HepG2 (cell line): ENCODE results near the gene FBP2. TPM values are rescaled to one million over a fixed set of nuclear protein-coding genes. Genes with fewer than 3 reads are reported as not detected.

Experiments
- ASH2L ChIP-seq: fragments of 300-600, 200-600 bp; sonication (generic); IDR thresholded peaks from 2 replicates; pipeline ENCODE4 v1.7.0; 2017; ENCODE audit warnings: low read depth, mild to moderate bottlenecking, moderate library complexity, mixed read lengths, low read length; ENCODE audit not compliant: insufficient read length
- ELF3 ChIP-seq: IDR thresholded peaks from 2 replicates; pipeline ENCODE4 v1.6.1; 2016; ENCODE audit warnings: missing genetic modification reagents, missing compliant biosample characterization
- FOXO1 ChIP-seq: sonication (generic); formaldehyde crosslinking; IDR thresholded peaks from 2 replicates; pipeline ENCODE4 v1.4.0; 2020; ENCODE audit warnings: missing genetic modification reagents
- GATAD1 ChIP-seq: IDR thresholded peaks from 2 replicates; pipeline ENCODE4 v1.6.1; 2016; ENCODE audit warnings: missing genetic modification reagents, missing compliant biosample characterization
- GATAD2A ChIP-seq: IDR thresholded peaks from 2 replicates; pipeline ENCODE4 v1.6.1; 2016
- HDAC1 ChIP-seq: sonication (generic); formaldehyde crosslinking; IDR thresholded peaks from 2 replicates; pipeline ENCODE4 v1.5.1; 2020; ENCODE audit warnings: mild to moderate bottlenecking, missing genetic modification reagents
- IKZF5 ChIP-seq: IDR thresholded peaks from 2 replicates; pipeline ENCODE4 v1.6.1; 2018; ENCODE audit warnings: missing genetic modification reagents, mild to moderate bottlenecking, missing compliant biosample characterization
- IRF2 ChIP-seq: IDR thresholded peaks from 2 replicates; pipeline ENCODE4 v1.6.1; 2018; ENCODE audit warnings: missing genetic modification reagents, missing compliant biosample characterization
- JUN ChIP-seq: sonication (generic); formaldehyde crosslinking; IDR thresholded peaks from 2 replicates; pipeline ENCODE4 v1.4.0; 2020; ENCODE audit warnings: mild to moderate bottlenecking, missing genetic modification reagents
- KAT7 ChIP-seq: IDR thresholded peaks from 2 replicates; pipeline ENCODE4 v1.6.1; 2018; ENCODE audit warnings: borderline replicate concordance, missing compliant biosample characterization
- LCORL ChIP-seq, 2 experiments: fragments of 450-650 bp in 1 of 2; sonication (generic) in 1 of 2; formaldehyde crosslinking in 1 of 2; IDR thresholded peaks; 2 replicates each; pipeline versions ENCODE4 v1.5.0 to v1.6.1; 2017 to 2020; ENCODE audit warnings: antibody characterized with exemption in 1 of 2, missing genetic modification reagents in 1 of 2
- NFE2 ChIP-seq: sonication (generic); formaldehyde crosslinking; IDR thresholded peaks from 2 replicates; pipeline ENCODE4 v1.4.0; 2020; ENCODE audit warnings: missing genetic modification reagents
- PATZ1 ChIP-seq: sonication (generic); formaldehyde crosslinking; IDR thresholded peaks from 2 replicates; pipeline ENCODE4 v1.4.0; 2020; ENCODE audit warnings: missing genetic modification reagents
- RFXAP ChIP-seq: sonication (generic); formaldehyde crosslinking; IDR thresholded peaks from 2 replicates; pipeline ENCODE4 v1.4.0; 2020; ENCODE audit warnings: missing genetic modification reagents, borderline replicate concordance
- SMAD3 ChIP-seq: sonication (generic); formaldehyde crosslinking; IDR thresholded peaks from 2 replicates; pipeline ENCODE4 v1.4.0; 2020; ENCODE audit warnings: missing genetic modification reagents
- TBX2 ChIP-seq: sonication (generic); formaldehyde crosslinking; IDR thresholded peaks from 2 replicates; pipeline ENCODE4 v1.5.0; 2020; ENCODE audit warnings: missing genetic modification reagents, mild to moderate bottlenecking, borderline replicate concordance
- TFDP2 ChIP-seq: sonication (generic); formaldehyde crosslinking; IDR thresholded peaks from 2 replicates; pipeline ENCODE4 v1.4.0; 2020; ENCODE audit warnings: missing genetic modification reagents
- TSC22D2 ChIP-seq: sonication (generic); formaldehyde crosslinking; IDR thresholded peaks from 2 replicates; pipeline ENCODE4 v1.5.1; 2020; ENCODE audit warnings: missing genetic modification reagents, mild to moderate bottlenecking, borderline replicate concordance
- XRCC5 ChIP-seq: fragments of 200-400 bp; formaldehyde crosslinking; optimal IDR thresholded peaks from 2 replicates; pipeline ENCODE3; 2017; ENCODE audit warnings: mild to moderate bottlenecking, low read length
- ZC3H4 ChIP-seq: sonication (generic); formaldehyde crosslinking; IDR thresholded peaks from 2 replicates; pipeline ENCODE4 v1.4.0; 2020; ENCODE audit warnings: missing genetic modification reagents, borderline replicate concordance
- ZMYM3 ChIP-seq: sonication (generic); formaldehyde crosslinking; IDR thresholded peaks from 2 replicates; pipeline ENCODE4 v1.5.1; 2020; ENCODE audit warnings: mild to moderate bottlenecking, missing genetic modification reagents
- ZNF225 ChIP-seq: sonication (generic); formaldehyde crosslinking; IDR thresholded peaks from 2 replicates; pipeline ENCODE4 v1.4.0; 2020; ENCODE audit warnings: mild to moderate bottlenecking, missing genetic modification reagents
- ZNF574 ChIP-seq: sonication (generic); formaldehyde crosslinking; IDR thresholded peaks from 2 replicates; pipeline ENCODE4 v1.4.0; 2020; ENCODE audit warnings: missing genetic modification reagents
- ZNF660 ChIP-seq: sonication (generic); formaldehyde crosslinking; IDR thresholded peaks from 2 replicates; pipeline ENCODE4 v1.5.1; 2020; ENCODE audit warnings: mild to moderate bottlenecking, low read depth, missing genetic modification reagents, borderline replicate concordance
- polyA plus RNA-seq, 8 experiments: library from polyadenylated mRNA; depleted of rRNA in 3 of 8; stranded (reverse) in 7 of 8; unstranded in 1 of 8; fragments of >200 nt; fragmentation: Illumina TruSeq in 4 of 8; extraction: Trizol in 4 of 8; gene quantifications; 2 replicates each; pipeline versions ENCODE4 v1.2.1 to v1.2.3, GENCODE V29; 2011 to 2016; ENCODE audit warnings: low read depth in 4 of 8, missing spikeins in 1 of 8, mixed read lengths in 1 of 8; ENCODE audit not compliant: insufficient read depth in 1 of 8
- total RNA-seq, 5 experiments: library from RNA; depleted of rRNA; stranded (reverse); fragments of >200 nt; fragmentation: Illumina TruSeq; extraction: Trizol; gene quantifications; 2 replicates each; pipeline ENCODE4 v1.2.3, GENCODE V29; 2016; ENCODE audit warnings: low read depth in 1 of 5

The FBP2 gene
- total and polyA plus RNA-seq, 2 of the 13 experiments (the other 11 are each of a cell fraction or from before 2014, with no cell fraction given), result not detected

- TF ChIP-seq ZNF574 (CRISPR knock-in tag), result peak; percentile 38; the same call in 1 of the 2 replicates
- 0 out of 2 replicates have a peak, but pooled peaks have one; percentile 50 for TF ChIP-seq TBX2 (CRISPR knock-in tag)
- no peak for TF ChIP-seq LCORL (IDR thresholded peaks at IDR 0.05)
- peak; percentile 52; the same call in 1 of the 2 replicates for TF ChIP-seq LCORL (CRISPR knock-in tag; IDR thresholded peaks at IDR 0.05)
- TF ChIP-seq JUN (CRISPR knock-in tag), result 0 out of 2 replicates have a peak, but pooled peaks have one; percentile 48
- peak; percentile 61; the same call in 1 of the 2 replicates for TF ChIP-seq TFDP2 (CRISPR knock-in tag)
- TF ChIP-seq KAT7 (CRISPR knock-in tag), result 0 out of 2 replicates have a peak, but pooled peaks have one; percentile 34
- 0 out of 2 replicates have a peak, but pooled peaks have one; percentile 36 for TF ChIP-seq RFXAP (CRISPR knock-in tag)
- TF ChIP-seq ZNF660 (CRISPR knock-in tag), result no peak
- TF ChIP-seq HDAC1, result peak; percentile 57
- peak; percentile 63 for TF ChIP-seq GATAD2A (CRISPR knock-in tag)
- no peak for TF ChIP-seq ZC3H4 (CRISPR knock-in tag)
- no peak for TF ChIP-seq ASH2L
- TF ChIP-seq FOXO1, result peak; percentile 42; the same call in 1 of the 2 replicates
- peak; percentile 13; the same call in 1 of the 2 replicates for TF ChIP-seq NFE2
- no peak for TF ChIP-seq ZNF225
- peak; percentile 58 for TF ChIP-seq XRCC5
- peak; percentile 34; the same call in 1 of the 2 replicates for TF ChIP-seq IKZF5 (CRISPR knock-in tag)
- TF ChIP-seq ZMYM3 (CRISPR knock-in tag), result peak; percentile 74; the same call in 1 of the 2 replicates
- peak; percentile 68 for TF ChIP-seq ELF3 (CRISPR knock-in tag)
- 0 out of 2 replicates have a peak, but pooled peaks have one; percentile 51 for TF ChIP-seq IRF2 (CRISPR knock-in tag)
- TF ChIP-seq PATZ1 (CRISPR knock-in tag), result 0 out of 2 replicates have a peak, but pooled peaks have one; percentile 49
- peak; percentile 66; the same call in 1 of the 2 replicates for TF ChIP-seq TSC22D2
- peak; percentile 66; the same call in 1 of the 2 replicates for TF ChIP-seq SMAD3
- peak; percentile 35; the same call in 1 of the 2 replicates for TF ChIP-seq GATAD1
These were observed 29.6 kb upstream of the FBP2 start (continued) for GRCh38 chr9:94623253-94623652.
